HuH-7 (cell line): Measurements from ENCODE around the gene MYLK4.

Experiments
- DNase-seq: peaks from one replicate; pipeline ENCODE4 v3.0.0; 2011; ENCODE audit warnings: low spot score

MYLK4 gene

DNA sequence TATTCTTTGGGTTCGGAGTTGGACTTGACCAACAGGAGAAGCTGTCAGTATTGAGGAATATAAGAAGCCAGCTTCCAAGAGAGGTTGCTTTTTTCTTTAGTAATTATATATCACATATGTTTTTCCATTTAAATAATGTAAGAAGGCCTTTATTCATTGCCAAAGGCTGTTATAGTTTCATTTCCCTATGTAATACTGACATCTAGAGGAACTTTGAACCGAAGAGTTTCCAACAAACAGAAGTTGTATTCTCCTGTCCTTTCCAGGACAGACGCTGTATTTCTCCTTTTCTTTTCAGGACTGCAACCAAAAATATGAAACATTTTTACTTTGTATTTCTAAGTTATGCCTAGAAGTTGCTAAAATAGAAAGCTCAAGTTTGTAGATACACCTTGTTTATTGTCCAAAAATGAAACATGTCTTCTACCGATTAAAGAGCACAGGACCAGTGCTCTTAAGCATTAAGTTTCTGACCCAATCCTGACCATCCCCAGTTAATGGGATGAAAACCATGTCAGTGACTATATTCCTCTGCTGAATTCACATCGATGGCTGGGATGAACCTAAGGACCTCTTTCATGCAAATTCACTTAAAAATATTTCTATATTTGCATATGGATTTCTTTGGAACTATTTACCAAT is 55.1 kb downstream of the MYLK4 start:
- DNase-seq = no peak

DNA sequence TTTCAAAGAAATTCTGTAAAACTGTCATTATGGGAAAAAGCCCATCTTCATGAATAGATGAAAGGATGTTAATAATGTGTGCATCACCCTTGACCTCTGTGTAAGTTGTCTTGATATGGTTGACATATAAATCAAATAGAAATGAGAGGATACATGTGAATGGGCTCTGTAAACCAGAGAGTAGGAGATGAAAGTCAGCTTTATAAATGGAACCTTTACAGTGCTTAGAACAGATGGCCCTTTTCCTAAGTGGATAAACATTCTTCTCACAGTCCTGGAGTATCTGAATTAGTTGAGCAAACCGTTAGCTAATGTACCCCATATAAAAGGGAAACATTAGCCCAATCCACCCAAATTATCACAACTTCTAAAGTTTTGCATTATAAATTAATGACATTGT is 57.5 kb downstream of the MYLK4 start:
- no peak for DNase-seq

DNA sequence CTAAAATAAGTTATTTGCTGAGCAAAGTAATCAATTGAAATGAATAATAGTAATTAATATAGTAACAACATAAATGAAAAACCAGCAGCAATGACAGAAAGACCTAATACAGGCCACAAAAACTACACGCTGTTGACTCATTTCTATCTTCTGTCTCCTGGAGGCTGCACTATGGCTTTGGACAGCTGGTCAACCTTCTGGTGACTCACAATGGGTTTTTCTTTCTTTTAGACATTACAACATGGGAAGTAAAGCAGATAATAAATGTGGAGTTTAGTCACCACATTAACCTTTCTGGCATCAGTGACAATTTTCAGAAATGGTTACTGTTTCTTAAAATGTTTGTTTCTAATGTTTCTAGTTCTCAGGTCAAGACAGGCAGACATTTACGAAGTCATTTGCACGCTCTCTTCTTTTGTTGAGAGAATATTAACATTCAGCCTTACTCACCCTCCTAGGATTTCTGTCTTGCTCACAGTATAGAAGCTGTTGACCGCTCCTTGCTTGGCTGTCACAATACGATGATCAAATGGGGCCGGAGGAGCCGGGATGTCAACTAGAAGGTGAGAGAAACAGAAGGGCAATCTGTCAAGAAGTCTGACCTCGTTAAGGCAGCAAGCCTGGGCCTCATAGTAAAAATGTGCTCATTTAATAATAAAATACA is 62.2 kb downstream of the MYLK4 start:
- no peak for DNase-seq

DNA sequence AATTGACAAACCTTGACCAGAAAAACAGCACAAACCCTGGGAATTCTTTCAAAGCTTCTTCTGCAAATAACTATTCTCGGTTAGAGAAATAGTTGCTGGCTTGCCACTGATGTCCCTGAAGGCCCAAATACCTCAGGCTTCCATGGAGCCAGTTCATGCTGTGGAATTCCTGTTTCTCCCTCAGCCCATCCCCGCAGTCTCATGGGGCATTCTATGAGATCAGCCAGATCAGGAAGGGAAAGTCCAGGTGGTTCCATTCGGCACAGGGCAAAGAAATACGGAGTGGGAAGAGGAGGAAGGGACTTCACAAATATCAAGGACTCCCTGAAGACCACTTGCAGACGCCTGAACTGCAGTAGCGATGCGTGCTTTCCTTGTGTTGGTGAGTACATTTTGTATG is 63.3 kb downstream of the MYLK4 start:
- DNase-seq = no peak

DNA sequence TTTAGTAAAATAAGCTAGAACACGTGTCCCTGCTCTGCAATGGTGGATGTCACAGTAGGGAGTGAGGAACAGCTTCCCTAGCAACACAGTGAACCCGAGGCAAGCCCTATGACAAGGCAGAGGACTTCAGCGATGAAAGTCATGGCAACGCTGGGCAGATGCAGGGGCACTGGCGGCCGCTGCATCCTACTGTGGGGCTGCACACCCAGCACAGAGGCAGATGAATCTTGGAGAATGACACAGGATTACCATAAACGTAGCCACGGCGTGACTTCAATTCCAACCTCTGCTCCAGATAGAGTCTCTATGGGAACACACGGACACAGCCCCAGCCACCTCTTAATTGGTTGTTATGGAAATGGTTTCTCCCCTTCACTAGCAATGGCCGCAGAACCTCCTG is 64.2 kb downstream of the MYLK4 start:
- DNase-seq = no peak

DNA sequence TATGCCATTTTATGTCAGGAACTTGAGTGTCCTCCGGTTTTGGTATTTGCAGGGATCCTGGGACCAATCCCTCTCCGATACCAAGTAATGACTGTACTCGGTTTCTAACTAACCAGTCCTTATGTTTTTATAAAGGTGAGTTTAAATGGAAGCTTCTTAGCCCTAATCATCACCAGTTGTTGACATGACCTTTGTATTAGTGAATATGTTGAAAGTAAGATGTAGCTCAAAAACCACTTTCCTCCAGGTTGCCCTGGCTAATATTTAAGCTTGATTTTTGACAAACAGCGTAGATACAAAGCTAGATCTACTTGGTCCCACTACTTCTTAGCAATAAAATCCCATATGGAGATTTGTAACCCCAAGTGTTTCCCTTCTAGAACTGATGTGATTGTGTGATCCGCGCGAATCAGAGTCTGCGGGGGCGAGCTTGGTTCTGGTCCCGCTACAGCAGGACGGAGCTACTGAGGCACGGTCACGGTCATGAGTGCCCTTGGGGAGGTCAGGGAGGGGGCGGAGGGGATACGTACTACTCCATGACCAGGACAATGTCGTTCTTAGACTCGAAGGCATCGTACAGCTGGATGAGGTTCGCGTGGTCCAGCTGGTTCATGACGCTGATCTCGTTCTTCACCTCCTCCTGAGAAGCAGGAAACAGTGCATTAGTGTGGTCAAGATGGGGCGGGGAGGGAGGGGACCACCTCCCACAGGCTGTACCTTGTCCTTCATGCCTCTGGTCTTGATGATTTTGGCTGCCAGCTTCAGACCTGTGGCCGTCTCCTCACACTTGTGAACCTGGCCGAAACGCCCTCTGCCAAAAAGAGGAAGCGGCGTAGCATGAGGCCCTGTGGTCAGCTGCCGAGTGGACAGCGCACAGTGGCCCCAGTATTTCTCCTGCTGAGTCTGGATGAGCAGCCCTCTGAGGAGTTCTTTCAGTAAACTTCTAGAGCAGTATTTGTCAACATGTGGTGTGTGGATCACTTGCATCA is 65.7 kb downstream of the MYLK4 start:
- no peak for DNase-seq

DNA sequence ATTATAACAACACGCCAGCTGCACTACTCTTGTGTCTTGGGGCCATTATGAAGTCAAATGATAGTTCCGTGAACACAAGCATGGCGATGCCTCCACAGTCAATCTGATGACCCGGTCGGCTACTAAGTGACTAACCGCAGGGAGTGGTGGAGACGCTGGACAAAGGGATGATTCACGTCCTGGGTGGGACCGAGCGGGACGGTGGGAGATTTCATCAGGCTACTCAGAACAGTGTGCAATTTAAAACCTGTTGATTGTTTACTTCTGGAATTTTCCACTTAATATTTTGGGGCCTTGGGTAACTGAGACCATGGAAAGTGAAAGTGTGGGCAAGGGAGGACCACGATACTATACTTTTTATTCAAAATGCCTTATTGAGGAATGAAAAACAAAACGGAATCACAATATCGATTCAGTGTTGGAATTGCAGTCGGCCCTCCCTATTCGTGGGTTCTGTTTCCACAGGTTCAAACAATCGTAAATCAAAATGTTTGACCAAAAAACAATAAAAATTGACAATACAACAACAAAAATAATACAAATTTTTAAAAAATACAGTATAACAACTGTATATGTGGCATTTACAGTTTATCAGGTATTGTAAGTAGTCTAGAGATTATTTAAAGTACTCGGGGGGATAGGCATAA is 66.5 kb downstream of the MYLK4 start:
- DNase-seq = no peak

DNA sequence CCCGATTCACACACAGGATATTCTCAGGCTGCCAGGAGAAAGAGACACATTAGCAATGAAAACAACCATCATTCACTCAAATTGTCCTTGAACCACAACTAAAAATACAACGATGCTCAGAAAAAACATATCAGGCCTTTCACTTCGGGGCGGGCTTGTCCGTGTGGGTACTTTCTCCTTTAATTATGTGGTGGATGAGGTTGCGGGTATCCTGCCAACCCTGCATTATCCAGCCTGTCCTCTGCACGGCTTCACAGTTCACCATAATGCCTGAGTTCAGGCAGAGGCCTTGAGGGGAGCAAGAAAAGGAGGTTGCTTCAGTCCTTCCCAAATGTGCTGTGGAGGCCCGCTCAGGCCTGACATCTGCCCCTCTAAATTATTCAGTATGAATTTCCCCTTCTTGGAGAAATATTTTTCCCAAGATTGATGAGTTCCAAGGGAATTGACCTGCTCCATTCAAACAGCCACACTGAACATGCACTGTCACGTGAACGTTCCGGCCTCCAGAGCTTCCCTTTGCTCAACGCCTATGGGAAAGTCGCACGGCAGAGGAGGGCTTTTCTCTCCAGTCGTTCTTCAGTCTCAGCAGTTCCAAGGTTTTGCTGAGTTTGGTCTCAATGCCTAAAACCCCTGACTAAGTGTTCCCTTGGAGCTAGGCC is 70.3 kb downstream of the MYLK4 start:
- DNase-seq = no peak

DNA sequence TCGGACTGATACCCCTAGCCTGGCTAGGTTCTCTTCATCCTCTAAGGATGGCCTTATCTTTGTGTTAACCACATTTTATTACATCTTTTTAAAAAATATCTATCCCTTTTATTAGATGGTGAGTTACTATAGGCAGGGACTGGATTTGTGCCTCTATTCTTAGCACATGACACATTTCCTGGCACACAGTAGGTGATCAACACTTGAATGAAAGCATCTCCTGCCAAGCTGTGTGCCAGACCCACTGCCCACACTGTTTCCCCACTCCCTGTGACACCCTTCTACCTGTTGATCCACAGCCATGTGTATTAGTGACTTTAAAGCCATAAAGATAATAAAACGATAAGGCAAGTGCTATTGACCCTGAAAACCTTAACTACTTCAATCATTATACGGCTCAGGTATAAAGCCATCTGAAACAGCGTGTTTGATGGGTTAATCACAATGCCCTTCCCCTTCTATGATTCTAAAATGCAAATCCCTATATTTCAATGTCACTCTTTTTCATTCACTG is 73.6 kb downstream of the MYLK4 start:
- no peak for DNase-seq

DNA sequence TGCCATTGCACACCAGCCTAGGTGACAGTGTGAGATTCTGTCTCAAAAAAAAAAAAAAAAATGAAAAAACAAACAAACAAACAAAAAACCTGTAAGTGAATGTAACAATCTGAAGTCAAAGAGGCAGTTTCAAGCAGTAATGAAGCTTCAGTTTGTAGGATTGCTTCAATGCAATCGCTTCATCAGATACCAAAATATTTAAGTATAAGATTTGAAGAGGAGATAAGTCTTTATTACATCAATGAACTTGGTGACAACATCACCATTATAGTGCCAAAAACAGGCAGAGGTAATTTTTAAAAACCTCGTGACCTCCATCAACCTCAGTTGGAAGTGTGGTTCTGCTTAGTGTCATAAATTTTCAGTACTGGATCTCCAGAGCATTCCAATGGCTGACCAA is 74.7 kb downstream of the MYLK4 start:
- no peak for DNase-seq

DNA sequence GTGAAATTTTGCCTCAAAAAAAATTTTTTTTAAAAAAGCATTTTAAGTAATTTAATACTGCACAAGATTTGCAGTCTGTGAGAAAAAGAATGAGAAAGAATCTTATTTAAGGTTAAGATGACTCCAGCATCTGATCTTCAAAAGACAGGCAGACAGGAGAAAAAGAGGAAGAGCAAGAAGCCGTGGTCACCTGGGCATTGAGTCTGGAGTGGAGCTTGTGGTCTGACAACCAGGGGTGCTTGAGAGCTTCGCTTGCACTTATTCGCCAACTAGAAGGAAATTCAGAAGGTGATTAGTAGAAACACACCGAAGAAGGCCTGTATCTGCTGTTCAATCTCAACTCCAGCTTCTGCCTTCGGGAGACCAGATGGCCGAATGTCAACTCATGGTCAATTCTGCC is 75.9 kb downstream of the MYLK4 start:
- no peak for DNase-seq

DNA sequence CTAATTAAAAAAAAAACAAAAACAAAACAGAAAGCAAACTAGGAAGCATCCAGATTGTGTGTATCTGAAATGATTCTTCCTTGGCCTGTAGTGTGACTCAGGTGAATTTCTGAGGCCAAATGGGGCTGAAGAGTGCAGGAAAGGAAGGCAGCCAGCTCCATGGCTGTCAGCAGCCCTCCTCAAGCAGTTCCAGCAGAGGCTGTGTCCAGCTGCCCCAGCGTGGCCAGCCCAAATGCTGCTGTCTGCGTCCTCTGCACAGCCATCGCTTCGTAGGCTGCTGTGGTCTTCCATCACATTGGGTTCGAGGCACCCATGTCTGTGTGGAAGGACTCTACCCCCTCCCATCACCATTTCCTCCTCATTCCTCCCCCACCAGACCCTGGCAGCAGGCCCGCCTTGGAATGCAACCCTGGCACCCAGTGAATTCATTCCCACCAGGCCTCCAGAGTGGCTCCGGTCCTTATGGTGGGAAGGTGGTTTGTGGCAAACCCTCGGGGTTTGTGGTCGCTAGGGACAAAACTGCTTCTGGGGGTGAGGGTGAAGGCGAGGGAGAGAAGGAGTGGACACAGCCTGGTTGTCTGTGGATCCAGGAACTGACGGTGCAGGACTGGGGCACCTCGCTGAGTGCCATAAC is 81.5 kb downstream of the MYLK4 start:
- no peak for DNase-seq

DNA sequence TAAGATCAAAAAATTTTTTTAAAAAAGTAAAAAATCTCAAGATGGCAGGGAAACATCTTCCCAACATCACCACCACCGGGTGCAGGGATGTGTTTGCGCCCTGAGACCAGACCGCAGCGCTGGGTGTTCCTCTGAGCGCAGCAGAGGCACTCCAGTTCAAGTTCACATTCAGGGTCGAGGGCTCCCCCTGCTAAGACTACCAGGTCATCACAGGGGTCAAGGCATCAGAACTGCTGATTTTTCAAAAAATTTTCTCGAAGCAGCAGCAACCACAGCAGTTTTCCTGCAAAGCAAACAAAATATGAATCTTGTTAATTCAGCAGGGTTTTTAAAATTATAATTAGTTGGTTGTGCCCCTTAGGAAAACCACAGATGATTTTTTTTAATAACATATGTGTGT is 83.1 kb downstream of the MYLK4 start:
- no peak for DNase-seq

DNA sequence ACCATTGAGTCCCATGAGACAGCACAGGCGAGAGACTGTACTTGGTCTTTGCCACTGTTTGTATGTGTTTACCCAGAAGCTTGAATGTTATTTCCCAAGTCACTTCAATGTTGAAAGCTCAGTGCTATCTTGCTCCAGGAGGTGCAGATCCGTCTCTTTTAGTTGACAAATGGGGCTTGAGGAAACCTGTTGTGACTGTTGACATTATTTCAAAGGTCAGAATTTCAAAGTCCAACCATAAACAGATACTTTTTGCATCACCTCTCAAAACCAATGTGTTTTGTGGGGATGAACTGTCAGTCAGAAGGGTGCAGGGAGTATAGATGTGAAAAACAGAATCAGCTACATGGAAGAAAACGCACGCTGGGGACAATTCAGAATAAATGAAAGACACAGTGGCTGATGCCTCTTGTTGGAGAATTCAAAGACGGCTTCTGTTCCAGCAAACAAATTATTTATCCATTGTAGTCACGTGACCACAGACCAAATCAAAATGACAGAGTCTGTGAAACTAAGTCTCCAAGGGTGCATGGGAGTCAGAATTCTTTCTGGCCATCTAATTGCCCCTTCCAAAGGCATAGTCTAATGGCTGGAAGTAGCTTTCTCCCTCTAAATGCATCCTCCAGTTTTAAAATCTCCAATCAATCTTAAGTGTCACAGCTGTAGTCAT is 83.7 kb downstream of the MYLK4 start:
- peak; percentile 23 for DNase-seq

DNA sequence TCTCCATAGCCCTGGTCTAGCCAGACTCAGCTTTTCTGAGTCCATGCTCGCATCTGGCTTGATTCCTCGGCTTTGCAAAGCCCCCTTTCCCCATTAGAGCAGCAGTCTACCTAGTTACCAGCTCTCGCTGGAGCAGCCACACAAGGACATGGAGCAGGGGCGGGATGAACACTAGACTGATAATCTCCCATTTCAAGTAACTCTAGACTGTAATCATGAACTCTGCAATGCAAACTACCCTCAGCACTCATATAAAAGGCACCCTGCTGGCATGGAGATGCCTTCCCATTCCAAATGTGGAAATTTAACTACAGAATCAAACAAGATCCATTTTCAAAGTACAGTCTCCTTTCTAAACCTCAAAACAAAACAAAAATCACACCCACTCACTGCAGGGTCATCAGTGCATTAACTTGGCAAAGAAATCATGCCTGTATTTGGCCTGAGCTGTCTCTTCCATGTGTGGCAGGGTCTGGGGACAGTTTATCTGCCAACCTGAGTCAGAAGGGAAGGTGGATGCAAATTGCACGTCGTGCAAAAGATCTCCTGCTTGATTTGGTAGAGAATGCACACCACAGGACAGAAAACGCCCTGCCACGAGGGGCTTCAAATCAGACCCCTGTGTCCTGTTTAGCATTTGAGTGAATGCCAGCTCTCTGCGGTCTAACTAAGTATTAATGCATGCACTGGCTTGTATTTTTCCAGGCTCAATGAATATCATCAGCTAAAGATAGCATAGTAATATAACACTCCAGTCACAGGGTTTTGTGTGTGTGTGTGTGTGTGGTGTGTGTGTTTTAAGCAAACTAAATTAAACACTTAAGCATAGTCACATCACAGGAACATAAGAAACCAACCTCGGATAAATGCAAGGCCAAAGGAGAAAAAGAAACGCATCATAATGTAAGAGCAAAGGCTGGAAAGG is 85.3 kb downstream of the MYLK4 start:
- no peak for DNase-seq

DNA sequence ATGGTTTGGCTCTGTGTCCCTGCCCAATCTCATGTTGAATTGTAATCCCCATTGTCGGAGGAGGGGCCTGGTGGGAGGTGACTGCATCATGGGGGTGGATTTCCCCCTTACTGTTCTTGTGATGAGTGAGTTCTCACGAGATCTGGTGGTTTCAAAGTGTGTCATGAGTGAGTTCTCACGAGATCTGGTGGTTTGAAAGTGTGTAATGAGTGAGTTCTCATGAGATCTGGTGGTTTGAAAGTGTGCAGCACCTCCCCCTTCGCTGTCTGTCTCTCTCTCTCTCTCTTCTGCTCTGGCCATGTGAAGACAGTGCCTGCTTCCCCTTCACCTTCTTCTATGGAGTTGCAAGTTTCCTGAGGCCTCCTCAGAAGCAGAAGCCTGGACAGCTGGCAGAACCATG is 87.6 kb downstream of the MYLK4 start:
- no peak for DNase-seq

DNA sequence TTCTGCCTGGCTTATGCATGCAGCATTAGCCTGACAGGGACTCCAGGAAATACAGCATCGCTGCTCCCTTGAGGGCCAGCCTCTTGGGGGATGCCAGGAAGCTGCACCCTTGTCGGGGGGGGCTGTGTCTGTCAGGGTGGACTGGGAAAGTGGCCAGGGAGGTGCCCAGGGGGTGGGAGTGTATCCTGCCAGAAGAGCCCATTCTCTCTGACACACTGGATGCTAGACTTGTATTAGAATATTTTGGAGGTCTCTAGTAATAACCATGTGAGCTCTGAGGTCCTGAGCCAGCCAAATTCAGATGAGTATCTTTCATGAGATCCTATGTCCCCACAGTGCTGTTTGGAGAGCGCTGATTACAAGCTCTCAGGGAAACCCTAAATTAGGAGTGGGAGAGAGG is 89.1 kb downstream of the MYLK4 start:
- DNase-seq = no peak

DNA sequence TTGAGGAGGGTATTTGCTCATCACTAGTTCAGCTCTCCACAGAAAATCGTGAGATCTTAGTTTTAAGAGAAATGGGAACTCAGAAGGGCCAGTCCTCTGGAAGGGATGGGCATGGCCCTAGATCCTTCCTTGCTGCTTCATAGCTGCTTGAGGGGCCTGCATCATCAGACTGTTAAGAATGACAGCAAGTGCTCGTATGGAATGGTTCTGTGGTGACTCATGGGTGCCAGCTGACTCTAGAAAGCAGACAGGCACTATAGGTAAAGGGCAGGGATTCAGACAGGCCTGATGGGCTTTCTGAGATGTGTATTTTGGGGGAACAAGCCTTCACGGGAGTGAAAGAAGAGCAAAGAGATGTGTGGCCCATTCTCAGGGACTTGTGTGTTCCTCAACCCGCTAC is 90.8 kb downstream of the MYLK4 start:
- no peak for DNase-seq

DNA sequence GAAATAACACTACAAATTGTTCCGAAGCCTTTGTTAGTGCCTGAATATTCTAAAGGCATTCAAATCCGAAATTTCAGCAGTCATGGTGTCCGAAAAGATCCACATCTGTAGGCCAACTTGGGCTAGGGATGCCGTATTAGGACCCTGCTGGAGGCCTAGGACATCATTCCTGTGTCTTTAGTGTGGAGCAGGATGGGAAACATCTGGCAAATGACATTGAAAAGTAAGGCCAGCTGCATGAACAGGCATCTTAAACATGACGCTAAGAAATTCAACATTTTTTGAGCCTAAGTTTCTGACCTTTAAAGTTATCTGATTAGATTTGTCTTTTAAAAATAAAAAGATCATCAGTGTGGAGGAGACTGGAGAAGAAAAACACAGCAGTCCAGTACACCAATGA is 91.3 kb downstream of the MYLK4 start:
- DNase-seq = no peak

DNA sequence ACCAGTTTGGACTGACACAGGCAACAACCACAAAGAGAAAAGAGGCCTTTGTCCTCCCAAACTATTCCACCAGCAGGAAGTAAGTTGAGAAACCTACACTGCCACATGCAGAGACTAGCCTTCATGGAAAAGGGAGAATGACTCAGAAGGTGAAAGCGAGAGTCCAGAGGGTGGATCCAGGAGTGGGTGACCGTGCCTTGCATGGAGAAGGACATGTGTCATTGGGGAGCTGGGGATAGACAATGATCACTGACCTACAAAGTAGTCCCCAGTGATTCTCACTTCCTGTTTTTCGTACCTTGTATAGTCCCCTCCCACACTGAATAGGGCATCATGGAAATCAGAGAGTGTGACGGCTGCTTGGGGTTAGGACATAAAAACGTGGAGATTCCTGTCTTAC is 91.9 kb downstream of the MYLK4 start:
- DNase-seq = no peak
